NCI-H146 (cell line): ENCODE measurements around the gene FBH1.
A peak's percentile ranks its signal among the peaks of the same experiment; 100 is the strongest.
"Not testable (repeated sequence)": the region's sequence is repeated elsewhere in the genome, so short reads cannot be mapped to it uniquely, and the experiment has no call there.

Experiments used
- DNase-seq: peaks from one replicate; lab custom pipeline; 2025; lab: John Stamatoyannopoulos, UW

FBH1 gene

GRCh38 chr10:5959581-5960069, 69.6 kb downstream of the FBH1 start:
- DNase-seq, result no peak

DNA sequence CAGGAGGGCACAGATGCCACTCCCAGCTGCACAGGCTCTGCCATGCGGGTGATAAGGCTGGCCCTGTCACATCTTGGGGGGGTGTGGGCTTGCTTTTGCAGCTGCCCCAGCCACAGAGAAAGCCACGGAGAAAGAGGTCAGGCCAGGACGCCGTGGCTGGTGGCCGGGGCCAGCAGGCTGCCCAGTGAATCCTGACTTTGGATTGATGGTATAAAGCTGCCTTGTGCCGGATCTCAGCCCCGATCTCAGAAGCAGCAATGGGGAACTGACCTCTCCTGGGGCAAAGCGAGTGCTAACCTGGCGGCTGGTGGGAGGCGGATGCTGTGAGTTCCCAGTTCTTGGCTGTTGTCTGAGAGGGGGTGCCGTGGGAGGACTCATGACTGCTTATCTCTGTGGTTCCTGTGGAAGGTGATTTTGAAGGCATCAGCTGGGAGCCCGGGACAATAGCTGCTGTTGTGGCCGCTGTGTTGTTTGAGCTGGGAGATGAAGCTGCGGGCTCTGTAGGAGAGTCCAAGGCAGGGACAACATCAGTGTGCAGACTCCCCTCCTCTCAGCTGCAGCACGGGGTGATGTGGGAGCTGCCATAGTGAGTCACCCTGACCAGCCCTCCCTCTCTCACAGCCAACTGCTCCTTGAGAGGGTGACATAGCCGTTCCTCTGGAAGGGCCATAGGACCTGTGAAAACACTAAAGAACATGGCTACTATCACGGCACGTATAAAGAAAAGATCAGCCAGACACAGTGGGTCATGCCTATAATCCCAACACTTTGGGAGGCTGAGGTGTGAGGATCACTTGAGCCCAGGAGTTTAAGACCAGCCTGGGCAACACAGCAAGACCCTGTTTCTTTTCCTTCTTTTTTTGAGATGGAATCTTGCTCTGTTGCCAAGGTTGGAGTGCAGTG, 70.3 kb downstream of the FBH1 start:
- no peak for DNase-seq

DNA sequence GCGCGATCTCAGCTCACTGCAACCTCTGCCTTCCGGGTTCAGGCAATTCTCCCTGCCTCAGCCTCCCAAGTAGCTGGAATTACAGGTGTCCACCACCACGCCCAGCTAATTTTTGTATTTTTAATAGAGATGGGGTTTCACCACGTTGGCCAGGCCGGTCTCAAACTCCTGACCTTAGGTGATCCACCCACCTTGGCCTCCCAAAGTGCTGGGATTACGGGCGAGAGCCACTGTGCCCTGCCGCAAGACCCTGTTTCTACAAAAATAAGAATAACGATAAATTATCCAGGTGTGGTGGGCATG, 70.9 kb downstream of the FBH1 start:
- DNase-seq, result not testable (repeated sequence)

DNA sequence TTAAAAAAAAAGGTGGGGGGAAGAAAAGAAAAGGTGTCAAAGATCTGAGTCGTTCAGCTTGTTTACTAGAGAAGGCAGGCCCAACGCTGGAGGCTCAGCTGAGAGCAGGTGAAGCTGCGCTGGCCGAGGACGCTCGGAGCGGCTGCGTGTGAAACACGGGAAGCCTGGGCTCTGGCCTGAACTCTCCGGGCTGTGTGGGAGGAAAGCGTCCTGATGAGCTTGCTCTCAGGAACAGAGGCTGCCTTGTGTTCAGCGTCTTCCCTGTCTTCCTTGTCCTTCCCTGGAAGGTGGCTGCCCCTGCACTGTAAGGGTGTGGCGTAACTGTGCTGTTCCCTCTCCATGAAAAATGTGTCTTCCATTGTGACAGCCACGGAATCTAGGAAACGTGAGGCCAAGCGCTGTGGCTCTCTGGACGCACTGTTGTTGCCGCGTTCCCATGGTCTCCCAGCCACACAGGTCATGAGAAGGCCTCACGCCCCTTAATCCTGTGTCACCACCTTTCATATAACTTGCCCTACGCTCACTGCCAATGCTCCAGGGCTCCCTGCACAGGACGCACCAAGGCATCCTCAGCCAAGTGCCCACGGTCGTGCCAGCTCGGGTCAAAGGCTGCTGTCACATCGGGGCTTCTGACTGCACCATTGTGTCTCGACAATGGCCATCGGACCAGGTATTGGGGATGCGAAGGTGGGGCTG, 71.5 kb downstream of the FBH1 start:
- DNase-seq, result no peak

DNA sequence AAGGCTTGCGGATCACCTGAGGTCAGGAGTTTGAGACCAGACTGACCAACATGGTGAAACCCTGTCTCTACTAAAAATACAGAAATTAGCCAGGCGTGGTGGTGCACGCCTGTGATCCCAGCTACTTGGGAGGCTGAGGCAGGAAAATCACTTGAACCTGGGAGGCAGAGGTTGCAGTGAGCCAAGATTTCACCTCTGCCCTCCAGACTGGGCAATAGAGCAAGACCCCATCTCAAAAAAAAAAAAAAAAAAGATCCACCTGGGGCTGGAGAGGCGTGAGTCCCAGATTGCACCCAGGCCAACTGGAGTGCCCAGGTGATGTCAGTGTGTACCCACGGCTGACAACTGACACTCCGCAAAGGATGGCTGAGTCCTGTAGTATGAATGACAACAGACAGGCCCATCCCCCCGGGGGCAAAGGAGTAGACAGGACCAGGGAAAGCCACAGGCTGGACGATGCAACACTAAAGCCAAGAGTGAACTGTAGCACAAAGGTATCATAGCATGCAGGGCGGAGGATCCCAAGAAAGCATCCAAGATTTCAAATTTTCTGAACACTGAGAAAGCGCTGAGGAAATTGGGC, 72.4 kb downstream of the FBH1 start:
- not testable (repeated sequence) for DNase-seq

- peak; percentile 37 for DNase-seq
Observed at GRCh38 chr10:5963071-5963470, 73.0 kb downstream of the FBH1 start.

GRCh38 chr10:5963591-5963990, 73.5 kb downstream of the FBH1 start:
- no peak for DNase-seq

DNA sequence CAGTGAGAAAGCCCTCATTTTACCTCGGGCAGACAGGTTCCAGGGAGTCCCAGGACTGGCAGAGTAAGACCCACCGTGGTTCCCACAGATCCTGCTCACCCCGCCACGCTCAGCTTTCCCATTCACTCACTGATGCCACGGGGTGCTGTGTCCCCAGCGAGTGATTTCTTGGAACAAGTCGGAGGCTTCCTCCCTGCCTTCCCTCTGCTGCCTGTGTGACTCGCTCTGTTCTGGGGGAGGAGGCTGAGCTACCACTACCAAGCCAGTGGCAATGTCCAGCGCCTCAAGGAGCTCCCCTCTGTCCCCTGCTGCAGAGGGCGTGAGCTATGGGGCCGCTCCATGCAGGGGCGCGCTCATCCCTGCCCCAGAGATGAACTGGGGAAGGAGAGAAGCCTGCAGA, 74.7 kb downstream of the FBH1 start:
- DNase-seq, result no peak

- no peak for DNase-seq
Observed at GRCh38 chr10:5965266-5965665, 75.2 kb downstream of the FBH1 start.

DNA sequence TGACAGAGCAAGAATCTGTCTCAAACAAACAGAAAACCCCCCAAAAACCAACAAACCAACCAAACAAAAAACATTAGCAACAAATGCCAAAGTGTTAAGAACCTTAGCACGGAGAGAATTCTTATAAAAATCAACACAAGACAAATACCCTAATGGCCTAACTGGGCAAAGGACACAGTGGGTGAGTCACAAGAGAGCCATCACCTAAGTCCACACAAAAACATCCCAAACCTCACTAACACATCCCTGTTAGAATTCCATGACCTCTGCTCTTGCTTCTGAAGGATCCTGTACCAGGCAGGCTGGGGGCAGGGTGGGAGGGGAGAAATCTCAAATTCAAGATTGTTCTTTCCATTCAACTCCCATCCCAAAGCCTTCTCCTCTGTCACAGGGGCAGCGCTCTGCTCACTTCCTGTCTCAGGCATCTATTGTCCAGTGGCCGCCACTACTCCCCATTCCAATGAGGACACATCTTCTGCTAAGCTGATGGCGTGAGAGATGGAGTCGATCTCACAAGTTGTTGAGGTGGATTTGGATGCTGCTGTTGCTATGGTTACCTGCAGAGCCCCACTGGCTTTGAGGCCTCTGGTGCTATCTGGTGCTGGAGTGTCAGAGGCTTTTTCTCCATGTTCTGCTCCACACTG, 78.1 kb downstream of the FBH1 start:
- DNase-seq, result no peak

DNA sequence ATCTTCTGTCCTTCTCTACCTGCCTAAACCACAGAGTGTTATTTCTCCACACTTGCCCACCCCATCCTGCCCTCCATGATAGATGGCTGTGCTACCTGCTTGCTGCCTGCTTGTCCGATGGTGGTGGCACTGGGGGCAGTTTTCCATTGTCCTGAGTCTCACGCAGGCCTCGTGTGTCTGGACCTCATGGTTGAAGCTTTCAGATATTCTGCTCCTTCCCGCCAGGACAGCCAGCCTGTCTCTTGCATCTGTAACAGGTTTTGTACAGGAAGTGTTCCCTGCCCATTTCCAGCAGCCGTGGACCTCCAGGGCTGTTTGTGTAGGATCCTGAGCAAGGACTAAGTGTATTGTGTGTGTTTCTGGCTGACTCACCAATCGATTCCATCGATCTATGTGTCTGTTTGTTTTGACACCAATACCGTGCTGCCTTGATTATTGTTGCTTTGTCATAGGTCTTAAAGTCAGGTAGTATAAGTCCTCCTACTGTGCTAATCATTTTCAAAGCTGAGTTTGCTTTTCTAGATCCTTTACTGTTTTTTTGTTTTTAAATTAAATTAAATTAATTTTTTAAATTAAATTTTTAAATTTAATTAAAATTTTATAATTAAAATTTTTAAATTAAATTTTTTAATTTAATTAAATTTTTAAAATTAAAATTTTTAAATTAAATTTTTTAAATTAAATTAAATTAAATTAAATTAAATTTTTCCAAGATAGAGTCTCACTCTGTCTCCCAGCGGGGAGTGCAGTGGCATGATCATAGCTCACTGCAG, 78.8 kb downstream of the FBH1 start:
- DNase-seq, result peak; percentile 91

- no peak for DNase-seq
Observed at GRCh38 chr10:5970066-5970465, 80.0 kb downstream of the FBH1 start.

DNA sequence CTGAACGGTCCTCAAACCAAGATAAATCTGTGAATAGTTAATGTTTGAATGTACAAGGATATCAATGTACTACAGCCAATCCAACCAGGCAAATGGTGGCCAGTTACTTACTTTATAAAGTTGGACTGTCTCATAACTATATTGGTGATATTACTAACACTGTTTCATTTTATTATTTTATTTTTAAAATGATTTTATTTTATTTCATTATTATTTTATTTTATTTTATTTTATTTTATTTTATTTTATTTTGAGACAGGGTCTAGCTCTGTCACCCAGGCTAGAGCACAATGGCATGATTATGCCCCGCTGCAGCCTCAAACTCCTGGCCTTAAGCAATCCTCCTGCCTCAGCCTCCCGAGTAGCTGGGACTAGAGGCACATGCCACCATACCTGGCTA, 80.5 kb downstream of the FBH1 start:
- DNase-seq, result no peak

GRCh38 chr10:5971315-5971832, 81.3 kb downstream of the FBH1 start:
- DNase-seq, result no peak

DNA sequence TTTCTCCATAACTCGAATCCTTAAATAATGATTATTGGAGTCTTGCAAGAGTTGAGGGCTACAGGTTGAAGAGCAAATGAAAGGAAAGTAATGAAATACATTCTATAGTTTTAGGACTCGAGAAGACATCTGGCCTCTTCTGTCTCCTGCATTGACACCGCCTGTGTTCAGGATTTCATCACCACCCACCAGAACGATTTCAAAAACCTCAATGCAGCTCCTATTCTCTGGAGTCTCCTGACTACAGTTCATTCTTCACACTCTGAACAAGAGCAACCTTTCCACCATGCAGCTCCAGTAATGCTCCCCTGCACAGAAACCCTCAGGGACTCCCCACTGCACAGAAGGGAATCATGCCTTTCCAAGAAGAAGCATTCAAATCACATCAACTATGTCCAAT, 81.8 kb downstream of the FBH1 start:
- DNase-seq, result no peak

DNA sequence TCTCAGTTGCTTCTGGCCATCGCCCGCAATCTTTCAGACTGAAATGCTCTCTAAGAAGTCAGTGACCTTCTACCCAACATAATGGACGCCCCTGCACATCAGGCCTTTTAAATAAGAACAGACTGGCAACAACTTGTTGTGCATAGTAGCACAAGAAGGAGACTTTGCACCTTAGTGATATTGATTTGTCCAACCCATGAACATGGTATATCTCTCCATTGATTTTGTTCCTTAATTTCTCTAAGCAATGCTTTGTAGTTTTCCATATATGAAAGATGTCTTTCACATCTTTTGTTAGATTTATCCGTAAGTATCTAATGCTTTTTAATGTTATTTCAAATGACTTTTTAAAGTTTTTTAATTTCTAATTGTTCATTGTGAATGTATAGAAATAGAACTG, 83.0 kb downstream of the FBH1 start:
- DNase-seq, result no peak

DNA sequence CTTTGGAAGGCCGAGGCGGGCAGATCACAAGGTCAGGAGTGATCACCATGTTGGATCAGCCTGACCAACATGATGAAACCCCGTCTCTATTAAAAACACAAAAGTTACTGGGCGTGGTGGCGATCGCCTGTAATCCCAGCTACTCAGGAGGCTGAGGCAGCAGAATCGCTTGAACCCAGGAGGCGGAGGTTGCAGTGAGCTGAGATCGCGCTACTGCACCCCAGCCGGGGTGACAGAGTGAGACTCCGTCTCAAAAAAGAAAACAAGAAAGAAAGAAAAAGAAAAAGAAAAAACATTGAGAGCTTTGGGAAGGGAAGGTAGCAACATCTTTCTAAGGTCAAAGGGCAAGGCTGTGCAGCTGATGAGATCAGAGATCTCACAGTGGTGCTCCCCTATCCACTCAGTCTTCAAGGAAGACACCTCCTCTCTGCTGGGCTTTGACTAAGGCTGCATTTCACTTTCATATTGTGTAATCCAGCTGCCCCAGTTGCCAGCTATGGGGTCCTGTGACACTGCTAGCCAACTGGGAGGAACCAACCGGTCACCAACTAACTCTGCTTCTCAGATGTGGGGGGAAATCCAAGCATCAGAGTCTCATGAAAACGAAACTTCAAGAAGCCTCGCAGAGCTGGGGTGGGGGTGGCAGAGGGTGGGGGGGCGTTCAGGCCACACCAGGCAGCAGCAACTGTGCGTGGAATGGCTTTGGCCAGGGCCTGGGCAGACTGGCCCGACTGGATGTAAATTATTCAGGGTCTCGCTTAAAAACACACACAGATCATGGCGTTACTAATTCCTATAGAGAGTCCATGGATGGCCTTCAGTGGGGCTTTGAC, 85.8 kb downstream of the FBH1 start:
- DNase-seq, result no peak

DNA sequence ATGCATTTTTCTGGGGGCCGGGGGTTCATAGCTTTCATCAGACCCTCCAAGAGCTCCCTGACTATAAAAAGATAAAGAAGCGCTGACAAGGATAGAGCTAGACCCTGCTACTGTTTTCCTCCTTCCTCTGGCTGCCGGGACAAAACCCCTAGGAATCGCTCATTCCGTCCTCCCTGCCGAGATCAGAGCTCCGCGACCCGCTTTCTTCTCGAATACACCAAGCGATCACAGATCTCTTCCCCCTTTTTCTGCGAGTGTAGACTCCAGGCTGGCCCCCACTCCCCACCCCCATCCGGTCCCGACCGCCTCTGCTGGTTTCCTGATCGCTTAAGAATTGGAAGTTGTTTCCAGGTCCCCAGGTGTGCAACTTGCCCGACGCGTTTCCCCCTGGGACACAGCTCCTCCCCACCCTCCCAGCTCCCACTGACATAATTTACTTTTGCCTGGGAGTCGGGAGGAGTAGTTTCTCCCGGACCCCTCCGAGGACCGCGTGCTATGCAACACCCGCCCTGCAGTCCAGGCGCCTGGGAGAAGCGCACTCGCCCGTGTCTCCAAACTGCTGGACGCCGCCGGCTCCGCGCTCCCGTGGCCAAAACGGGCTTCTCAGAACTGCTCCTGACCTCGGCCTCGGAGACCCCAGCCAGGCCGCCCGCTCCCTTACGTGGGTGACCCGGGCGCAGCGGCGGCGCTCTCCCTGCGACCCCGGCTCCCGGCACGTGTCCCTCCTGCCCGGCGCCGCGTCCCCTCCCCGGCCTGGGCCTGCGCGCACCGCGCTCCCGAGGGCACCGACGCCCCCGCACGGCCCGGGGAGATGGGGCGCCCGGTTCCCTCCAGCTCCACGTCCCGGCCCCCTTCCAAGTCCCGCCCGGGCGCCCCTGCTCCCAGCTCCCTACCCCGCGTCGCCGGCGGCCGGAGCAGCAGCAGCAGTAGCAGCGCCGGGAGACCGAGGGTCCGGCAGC, 86.7 kb downstream of the FBH1 start:
- DNase-seq, result peak; percentile 37

DNA sequence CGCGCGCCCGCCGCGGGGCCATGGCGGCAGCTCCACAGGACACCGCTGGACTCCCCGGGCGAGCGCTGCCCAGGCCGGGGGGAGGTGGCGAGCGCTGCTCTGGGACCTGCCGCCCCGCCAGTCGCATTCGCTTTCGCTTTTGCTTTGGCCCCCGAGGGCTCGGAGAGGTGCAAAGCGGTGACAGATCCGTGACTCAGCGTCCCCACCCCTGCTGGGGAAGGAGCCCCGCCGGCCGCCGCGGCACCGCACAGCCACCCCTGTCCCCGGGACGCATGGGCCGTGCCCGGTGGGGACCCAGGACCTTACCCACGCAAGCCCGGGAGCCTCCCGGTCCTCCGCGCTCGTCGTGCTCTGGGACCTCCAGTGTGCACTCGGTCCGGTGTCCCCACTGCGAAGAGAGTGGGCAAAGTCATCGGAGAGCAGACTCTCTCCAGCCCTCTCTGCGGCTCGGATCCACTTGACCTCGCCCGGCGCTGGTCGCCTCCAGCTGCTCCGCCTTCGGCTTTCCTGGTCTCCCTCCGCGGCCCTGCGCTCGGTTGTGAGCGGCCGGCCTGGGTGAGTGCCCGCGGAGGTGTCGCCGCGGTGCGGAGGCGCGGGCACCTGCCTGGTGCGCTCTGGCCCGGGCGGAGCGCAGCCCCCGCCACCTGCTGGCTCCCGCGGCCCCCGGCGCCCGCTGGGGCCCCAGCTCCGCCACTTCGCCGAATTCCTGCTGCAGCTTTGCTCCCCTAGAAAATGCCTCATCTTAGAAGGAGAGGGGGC, 87.6 kb downstream of the FBH1 start, which contains the start of gene IL15RA:
Gene IL15RA (minus strand): TSS at position 73 of the 759 bp plus-strand sequence. CDS start 51 bp downstream, at position 22.
- DNase-seq, result peak; percentile 70
